OCI-LY3 (cell line): ENCODE results near the gene RBM28.

ENCODE experiments used
- H2AFZ ChIP-seq: fragments of 200-600, 300-600 bp; shearing (Covaris generic); 2 replicates; pipeline ENCODE4 v1.6.0; 2014; ENCODE audit warnings: antibody characterized with exemption, low read depth, low read length
- H3K27ac ChIP-seq: fragments of 200-600, 300-600 bp; sonication (generic); 2 replicates; pipeline ENCODE4 v1.5.1; 2014; ENCODE audit warnings: mild to moderate bottlenecking, low read length, moderate library complexity, mixed read lengths
- H3K27me3 ChIP-seq: fragments of 200-600, 300-600 bp; sonication (generic); 2 replicates; pipeline ENCODE4 v1.6.1; 2014; ENCODE audit warnings: low read depth, low read length, mixed read lengths
- H3K36me3 ChIP-seq: fragments of 200-600, 300-600 bp; sonication (generic); replicated peaks from 2 replicates; pipeline ENCODE3; 2014; ENCODE audit warnings: low read depth, low read length, mixed read lengths
- H3K4me1 ChIP-seq: fragments of 300-600, 200-600 bp; sonication (generic); 2 replicates; pipeline ENCODE4 v1.6.1; 2014; ENCODE audit warnings: low read length, mixed read lengths
- H3K4me2 ChIP-seq: fragments of 200-600, 300-600 bp; sonication (generic); 2 replicates; pipeline ENCODE4 v1.6.1; 2014; ENCODE audit warnings: low read length, mixed read lengths
- H3K4me3 ChIP-seq: fragments of 300-600, 200-600 bp; sonication (generic); 2 replicates; pipeline ENCODE4 v1.5.1; 2014; ENCODE audit warnings: antibody characterized with exemption, mild to moderate bottlenecking, low read length, moderate library complexity
- H3K79me2 ChIP-seq: fragments of 300-600, 200-600 bp; shearing (Covaris generic); 2 replicates; pipeline ENCODE4 v1.6.1; 2014; ENCODE audit warnings: mild to moderate bottlenecking, low read length, mixed read lengths
- H3K9ac ChIP-seq: fragments of 300-600, 200-600 bp; shearing (Covaris generic); 2 replicates; pipeline ENCODE4 v1.6.0; 2014; ENCODE audit warnings: mild to moderate bottlenecking, low read length, moderate library complexity
- H3K9me3 ChIP-seq: fragments of 200-600, 300-600 bp; shearing (Covaris generic); 2 replicates; pipeline ENCODE4 v1.6.1; 2014; ENCODE audit warnings: low read length, mixed read lengths; ENCODE audit not compliant: insufficient read depth
- H4K20me1 ChIP-seq: fragments of 200-600, 300-600 bp; sonication (generic); 2 replicates; pipeline ENCODE4 v1.6.1; 2016; ENCODE audit warnings: low read length, mixed read lengths; ENCODE audit not compliant: insufficient read depth
- EZH2phosphoT487 ChIP-seq: fragments of 200-600 bp; shearing (Covaris generic); IDR thresholded peaks from 2 replicates; pipeline ENCODE4 v1.6.1; 2018; ENCODE audit warnings: antibody characterized with exemption, mixed run types, low read depth
- TF ChIP-seq, protein P1 (sequence below): fragments of 200-600, 300-600 bp; sonication (generic); IDR thresholded peaks from 2 replicates; pipeline ENCODE4 v1.5.1; 2014; ENCODE audit warnings: antibody characterized with exemption, low read length, low read depth

Gene RBM28

DNA sequence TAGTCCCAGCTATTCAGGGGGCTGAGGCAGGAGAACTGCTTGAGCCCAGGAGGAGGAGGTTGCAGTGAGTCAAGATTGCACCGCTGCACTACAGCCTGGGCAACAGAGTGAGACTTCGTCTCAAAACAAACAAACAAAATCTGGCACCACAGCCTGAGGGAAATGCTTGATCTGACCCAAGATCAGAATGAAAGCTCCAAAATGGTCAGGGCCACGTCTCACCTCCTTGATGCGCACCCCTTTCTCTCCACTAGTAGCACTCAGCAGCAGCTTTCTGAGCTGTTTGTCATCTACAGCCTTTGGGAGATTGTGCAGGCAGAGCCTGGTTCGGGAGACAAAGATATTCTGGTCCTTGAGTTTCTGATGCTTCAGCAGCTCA is 22.7 kb downstream of the RBM28 start:
- no peak overlapping the region for H2AFZ ChIP-seq
- no peaks in the 10 kb centered on the region for H3K4me1 ChIP-seq
- no peaks in the 10 kb centered on the region for H3K9me3 ChIP-seq
- no peaks in the 10 kb centered on the region for H3K79me2 ChIP-seq
- no peak overlapping the region for H3K4me2 ChIP-seq
- H3K9ac ChIP-seq = no peak overlapping the region
- no peak overlapping the region for H3K4me3 ChIP-seq
- H3K36me3 ChIP-seq = peaks cover 57% of the 10 kb centered on the region
- no peaks in the 10 kb centered on the region for H3K27me3 ChIP-seq
- TF ChIP-seq, protein P1, sequence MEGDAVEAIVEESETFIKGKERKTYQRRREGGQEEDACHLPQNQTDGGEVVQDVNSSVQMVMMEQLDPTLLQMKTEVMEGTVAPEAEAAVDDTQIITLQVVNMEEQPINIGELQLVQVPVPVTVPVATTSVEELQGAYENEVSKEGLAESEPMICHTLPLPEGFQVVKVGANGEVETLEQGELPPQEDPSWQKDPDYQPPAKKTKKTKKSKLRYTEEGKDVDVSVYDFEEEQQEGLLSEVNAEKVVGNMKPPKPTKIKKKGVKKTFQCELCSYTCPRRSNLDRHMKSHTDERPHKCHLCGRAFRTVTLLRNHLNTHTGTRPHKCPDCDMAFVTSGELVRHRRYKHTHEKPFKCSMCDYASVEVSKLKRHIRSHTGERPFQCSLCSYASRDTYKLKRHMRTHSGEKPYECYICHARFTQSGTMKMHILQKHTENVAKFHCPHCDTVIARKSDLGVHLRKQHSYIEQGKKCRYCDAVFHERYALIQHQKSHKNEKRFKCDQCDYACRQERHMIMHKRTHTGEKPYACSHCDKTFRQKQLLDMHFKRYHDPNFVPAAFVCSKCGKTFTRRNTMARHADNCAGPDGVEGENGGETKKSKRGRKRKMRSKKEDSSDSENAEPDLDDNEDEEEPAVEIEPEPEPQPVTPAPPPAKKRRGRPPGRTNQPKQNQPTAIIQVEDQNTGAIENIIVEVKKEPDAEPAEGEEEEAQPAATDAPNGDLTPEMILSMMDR = no peak
- TF ChIP-seq EZH2phosphoT487 = no peak
- no peak overlapping the region for H3K27ac ChIP-seq
- no peaks in the 10 kb centered on the region for H4K20me1 ChIP-seq

DNA sequence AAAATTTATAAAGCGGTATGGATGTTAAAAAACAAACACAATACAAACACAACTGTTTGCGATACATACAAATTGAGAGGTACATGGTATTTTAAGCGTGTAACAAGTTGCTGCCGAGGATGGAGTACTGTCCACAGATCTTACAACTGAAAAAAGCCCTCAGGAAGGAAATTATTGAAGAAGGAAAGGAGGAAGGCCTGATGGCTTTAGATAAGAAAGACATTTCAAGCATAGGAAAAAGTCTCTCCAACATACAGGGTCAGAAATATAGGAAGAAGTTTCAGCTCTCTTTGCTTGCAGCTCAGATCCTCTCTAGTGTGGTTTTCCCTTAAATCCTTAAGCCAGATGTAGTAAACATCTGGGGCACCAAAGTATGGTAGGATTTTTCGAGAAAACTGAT is 25.0 kb downstream of the RBM28 start:
- H2AFZ ChIP-seq = no peak overlapping the region
- H3K27me3 ChIP-seq = no peaks in the 10 kb centered on the region
- H3K4me1 ChIP-seq = no peaks in the 10 kb centered on the region
- H3K9ac ChIP-seq = no peak overlapping the region
- H3K4me2 ChIP-seq = no peak overlapping the region
- H3K27ac ChIP-seq = no peak overlapping the region
- H3K36me3 ChIP-seq = peaks cover 62% of the 10 kb centered on the region
- no peaks in the 10 kb centered on the region for H3K9me3 ChIP-seq
- no peaks in the 10 kb centered on the region for H4K20me1 ChIP-seq
- no peaks in the 10 kb centered on the region for H3K79me2 ChIP-seq
- H3K4me3 ChIP-seq = no peak overlapping the region
- TF ChIP-seq, protein P1 = no peak
- no peak for TF ChIP-seq EZH2phosphoT487

DNA sequence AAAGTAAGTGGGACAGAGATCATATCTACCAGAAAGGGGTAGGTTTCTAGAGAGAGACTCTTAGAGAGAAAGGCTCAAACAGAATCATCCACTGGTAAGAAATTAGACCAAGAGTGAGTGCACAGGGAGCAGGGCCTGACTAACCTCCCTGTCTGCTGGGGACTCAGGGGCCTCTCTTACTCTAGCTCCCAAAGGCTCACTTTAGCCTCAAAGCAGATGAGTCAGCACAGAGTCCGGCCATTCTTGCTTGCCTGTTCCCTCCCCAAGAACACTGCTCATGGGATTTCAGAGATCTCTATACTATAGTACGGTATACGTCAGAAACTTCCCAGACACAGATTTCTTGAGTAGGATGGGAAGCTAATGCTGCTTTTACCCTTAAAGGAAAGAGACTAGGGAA is 32.7 kb downstream of the RBM28 start:
- no peak overlapping the region for H3K27ac ChIP-seq
- H3K9ac ChIP-seq = no peak overlapping the region
- H4K20me1 ChIP-seq = no peaks in the 10 kb centered on the region
- TF ChIP-seq, protein P1 = no peak
- no peak for TF ChIP-seq EZH2phosphoT487
- peaks cover 68% of the 10 kb centered on the region for H3K36me3 ChIP-seq
- no peaks in the 10 kb centered on the region for H3K79me2 ChIP-seq
- no peaks in the 10 kb centered on the region for H3K9me3 ChIP-seq
- H3K4me2 ChIP-seq = no peak overlapping the region
- no peaks in the 10 kb centered on the region for H3K27me3 ChIP-seq
- no peak overlapping the region for H3K4me3 ChIP-seq
- H3K4me1 ChIP-seq = no peaks in the 10 kb centered on the region
- no peak overlapping the region for H2AFZ ChIP-seq

DNA sequence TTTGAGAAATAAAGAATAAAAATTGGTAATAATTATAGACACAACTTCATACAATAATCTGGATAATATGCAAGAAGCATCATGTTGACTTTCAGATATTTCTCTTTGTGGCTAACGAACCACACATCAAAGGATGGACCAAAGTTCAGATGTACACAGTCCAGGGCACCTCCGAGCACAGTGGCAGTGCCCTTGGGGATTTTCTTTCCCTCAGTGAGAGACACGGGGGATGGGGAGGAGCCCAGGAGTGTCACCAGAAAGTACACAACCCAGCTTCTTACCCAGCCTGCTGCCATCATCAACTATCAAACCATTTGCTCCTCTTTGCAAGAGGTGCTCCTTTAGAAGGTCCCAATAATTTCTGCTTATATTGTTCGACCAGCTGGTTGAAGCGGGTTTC is 33.2 kb downstream of the RBM28 start:
- no peak overlapping the region for H3K9ac ChIP-seq
- H2AFZ ChIP-seq = no peak overlapping the region
- no peak overlapping the region for H3K4me3 ChIP-seq
- TF ChIP-seq, protein P1 = no peak
- TF ChIP-seq EZH2phosphoT487 = no peak
- no peaks in the 10 kb centered on the region for H3K4me1 ChIP-seq
- no peak overlapping the region for H3K4me2 ChIP-seq
- H3K27me3 ChIP-seq = no peaks in the 10 kb centered on the region
- H4K20me1 ChIP-seq = no peaks in the 10 kb centered on the region
- H3K36me3 ChIP-seq = peaks cover 70% of the 10 kb centered on the region
- H3K27ac ChIP-seq = no peak overlapping the region
- no peaks in the 10 kb centered on the region for H3K9me3 ChIP-seq
- no peaks in the 10 kb centered on the region for H3K79me2 ChIP-seq
